ENCODE measurements around the gene BCL2L11. TPM values are rescaled to one million over a fixed set of nuclear protein-coding genes. Genes with fewer than 3 reads are reported as not detected.

Gene BCL2L11
- total and polyA plus RNA-seq, 2 experiments from 2014 or later = 10.6 to 22.5 TPM

GRCh38 chr2:111108745-111109271, 11.9 kb upstream of the BCL2L11 start (continued):
- TF ChIP-seq CTCF (conservative IDR thresholded peaks at IDR 0.05; ENCODE audit: low read depth in 2 of 2) = no peak
- TF ChIP-seq EZH2phosphoT487 (IDR thresholded peaks at IDR 0.05; ENCODE audit: unreplicated experiment) = no peak
- TF ChIP-seq, protein P1, sequence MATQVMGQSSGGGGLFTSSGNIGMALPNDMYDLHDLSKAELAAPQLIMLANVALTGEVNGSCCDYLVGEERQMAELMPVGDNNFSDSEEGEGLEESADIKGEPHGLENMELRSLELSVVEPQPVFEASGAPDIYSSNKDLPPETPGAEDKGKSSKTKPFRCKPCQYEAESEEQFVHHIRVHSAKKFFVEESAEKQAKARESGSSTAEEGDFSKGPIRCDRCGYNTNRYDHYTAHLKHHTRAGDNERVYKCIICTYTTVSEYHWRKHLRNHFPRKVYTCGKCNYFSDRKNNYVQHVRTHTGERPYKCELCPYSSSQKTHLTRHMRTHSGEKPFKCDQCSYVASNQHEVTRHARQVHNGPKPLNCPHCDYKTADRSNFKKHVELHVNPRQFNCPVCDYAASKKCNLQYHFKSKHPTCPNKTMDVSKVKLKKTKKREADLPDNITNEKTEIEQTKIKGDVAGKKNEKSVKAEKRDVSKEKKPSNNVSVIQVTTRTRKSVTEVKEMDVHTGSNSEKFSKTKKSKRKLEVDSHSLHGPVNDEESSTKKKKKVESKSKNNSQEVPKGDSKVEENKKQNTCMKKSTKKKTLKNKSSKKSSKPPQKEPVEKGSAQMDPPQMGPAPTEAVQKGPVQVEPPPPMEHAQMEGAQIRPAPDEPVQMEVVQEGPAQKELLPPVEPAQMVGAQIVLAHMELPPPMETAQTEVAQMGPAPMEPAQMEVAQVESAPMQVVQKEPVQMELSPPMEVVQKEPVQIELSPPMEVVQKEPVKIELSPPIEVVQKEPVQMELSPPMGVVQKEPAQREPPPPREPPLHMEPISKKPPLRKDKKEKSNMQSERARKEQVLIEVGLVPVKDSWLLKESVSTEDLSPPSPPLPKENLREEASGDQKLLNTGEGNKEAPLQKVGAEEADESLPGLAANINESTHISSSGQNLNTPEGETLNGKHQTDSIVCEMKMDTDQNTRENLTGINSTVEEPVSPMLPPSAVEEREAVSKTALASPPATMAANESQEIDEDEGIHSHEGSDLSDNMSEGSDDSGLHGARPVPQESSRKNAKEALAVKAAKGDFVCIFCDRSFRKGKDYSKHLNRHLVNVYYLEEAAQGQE (IDR thresholded peaks at IDR 0.05; ENCODE audit: unreplicated experiment) = no peak
- no peak for TF ChIP-seq STAT1 (IDR thresholded peaks at IDR 0.05; ENCODE audit: unreplicated experiment)
- no peak for TF ChIP-seq ZNF114 (CRISPR knock-in tag; IDR thresholded peaks at IDR 0.05)

DNA sequence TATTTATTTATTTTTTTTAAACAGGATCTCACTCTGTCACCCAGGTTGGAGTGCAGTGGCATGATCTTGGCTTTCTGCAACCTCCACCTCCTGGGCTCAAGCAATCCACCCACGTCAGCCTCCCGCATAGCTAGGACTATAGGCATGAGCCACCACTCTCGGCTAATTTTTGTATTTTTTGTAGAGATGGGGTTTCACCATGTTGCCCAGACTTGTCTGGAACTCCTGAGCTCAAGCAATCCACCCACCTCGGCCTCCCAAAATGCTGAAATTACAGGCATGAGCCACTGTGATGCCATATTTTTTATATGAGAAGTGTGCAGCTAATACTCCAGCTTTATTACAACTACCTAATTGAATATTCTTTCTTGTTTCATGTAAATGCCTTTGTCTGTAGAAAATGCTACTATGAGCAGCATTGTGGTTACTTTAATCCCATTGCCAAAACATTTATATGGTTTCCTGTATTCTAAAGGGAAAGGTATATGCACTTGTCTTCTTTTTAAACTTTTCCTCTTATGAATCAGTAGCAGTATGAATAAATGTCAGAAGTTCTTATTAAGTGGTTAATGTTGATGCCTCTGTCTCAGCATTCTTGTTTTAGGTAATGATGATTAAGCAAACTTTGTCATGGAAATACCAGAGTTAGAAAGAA, 9.5 kb upstream of the BCL2L11 start:
- H3K4me3 Mint-ChIP-seq = no peak overlapping the region
- H3K9me3 Mint-ChIP-seq = no peaks in the 10 kb centered on the region
- peaks cover 2% of the 10 kb centered on the region for H3K27me3 Mint-ChIP-seq (ENCODE audit: insufficient read depth, low read depth, poor library complexity)
- TF ChIP-seq EZH2phosphoT487 (IDR thresholded peaks at IDR 0.05; ENCODE audit: unreplicated experiment) (no peak), EZH2 (IDR thresholded peaks at IDR 0.05; ENCODE audit: low read depth, unreplicated experiment) (no peak), STAT1 (IDR thresholded peaks at IDR 0.05; ENCODE audit: unreplicated experiment) (no peak), JUNB (IDR thresholded peaks at IDR 0.05; ENCODE audit: unreplicated experiment) (no peak), CREB1 (CRISPR knock-in tag; IDR thresholded peaks at IDR 0.05; ENCODE audit: low read depth) (no peak), ZNF114 (CRISPR knock-in tag; IDR thresholded peaks at IDR 0.05) (no peak)
- TF ChIP-seq, protein P1 (IDR thresholded peaks at IDR 0.05; ENCODE audit: unreplicated experiment) = no peak

More for the DNA sequence above, 9.5 kb upstream of the BCL2L11 start:
- Mint-ChIP-seq H3K27ac (no peak overlapping the region), H3K4me1 (peaks cover 2% of the 10 kb centered on the region; the same call in 2 of the 3 replicates), H3K36me3 (ENCODE audit: low read depth) (no peaks in the 10 kb centered on the region)
- ATAC-seq (no peak), DNase-seq (ENCODE audit: low spot score) (no peak)
- Histone ChIP-seq H3K9me2 (ENCODE audit: insufficient read depth) (no peaks in the 10 kb centered on the region), H3F3A (replicated peaks; ENCODE audit: low read depth) (no peaks in the 10 kb centered on the region), H3K4me3 (no peak overlapping the region), H4K20me1 (replicated peaks; ENCODE audit: insufficient read depth) (no peaks in the 10 kb centered on the region), H3K27ac (ENCODE audit: low read depth) (no peak overlapping the region), H2AFZ (no peak overlapping the region), H3K27me3 (ENCODE audit: insufficient read depth) (peaks cover 11% of the 10 kb centered on the region), H3K36me3 (ENCODE audit: insufficient read depth) (no peaks in the 10 kb centered on the region), H3K4me1 (ENCODE audit: insufficient read depth) (no peaks in the 10 kb centered on the region), H3K79me2 (replicated peaks; ENCODE audit: insufficient read depth) (no peaks in the 10 kb centered on the region), H3K4me2 (no peak overlapping the region)
